H9 (cell line): ENCODE measurements around the gene GLRA3. TPM values are rescaled to one million over a fixed set of nuclear protein-coding genes. Genes with fewer than 3 reads are reported as not detected.

ENCODE experiments used
- DNase-seq: peaks from one replicate; pipeline ENCODE4 v3.0.0-alpha.2; 2017
- H2AFZ ChIP-seq: one replicate; pipeline ENCODE4 v1.6.1; 2013; ENCODE audit warnings: mild to moderate bottlenecking, low read length, control low read depth, moderate library complexity
- H2AK5ac ChIP-seq: 2 replicates; pipeline ENCODE4 v1.6.1; 2013; ENCODE audit warnings: low read length, control low read depth, mixed read lengths; ENCODE audit not compliant: insufficient read length
- H2BK120ac ChIP-seq: one replicate; pipeline ENCODE4 v1.6.1; 2013; ENCODE audit warnings: low read depth, mild to moderate bottlenecking, low read length, control low read depth, inconsistent platforms; ENCODE audit not compliant: poor library complexity, severe bottlenecking
- H2BK12ac ChIP-seq: 2 replicates; pipeline ENCODE4 v1.6.1; 2013; ENCODE audit warnings: low read length, control low read depth, mixed read lengths, low read depth; ENCODE audit not compliant: insufficient read length
- H2BK15ac ChIP-seq: 2 replicates; pipeline ENCODE4 v1.6.1; 2013; ENCODE audit warnings: low read depth, low read length, control low read depth
- H2BK20ac ChIP-seq: one replicate; pipeline ENCODE4 v1.6.1; 2013; ENCODE audit warnings: low read depth, mild to moderate bottlenecking, low read length, control low read depth, inconsistent platforms; ENCODE audit not compliant: poor library complexity, severe bottlenecking
- H2BK5ac ChIP-seq: 2 replicates; pipeline ENCODE4 v1.6.1; 2013; ENCODE audit warnings: low read length, control low read depth, mixed read lengths; ENCODE audit not compliant: insufficient read length
- H3K14ac ChIP-seq: 2 replicates; pipeline ENCODE4 v1.6.1; 2013; ENCODE audit warnings: low read length, control low read depth; ENCODE audit not compliant: insufficient read depth
- H3K18ac ChIP-seq: 2 replicates; pipeline ENCODE4 v1.6.1; 2013; ENCODE audit warnings: low read depth, mild to moderate bottlenecking, mixed read lengths, low read length, control low read depth; ENCODE audit not compliant: insufficient read length
- H3K23ac ChIP-seq: 2 replicates; pipeline ENCODE4 v1.6.1; 2013; ENCODE audit warnings: low read length, control low read depth, mixed read lengths, low read depth; ENCODE audit not compliant: insufficient read length
- H3K23me2 ChIP-seq: 2 replicates; pipeline ENCODE4 v1.6.1; 2013; ENCODE audit warnings: low read depth, mild to moderate bottlenecking, mixed read lengths, low read length, control low read depth; ENCODE audit not compliant: insufficient read length, poor library complexity, severe bottlenecking
- H3K27ac ChIP-seq: 2 replicates; pipeline ENCODE4 v1.5.1; 2013; ENCODE audit warnings: low read length, control low read depth, mixed read lengths, low read depth; ENCODE audit not compliant: insufficient read length
- H3K27me3 ChIP-seq: 2 replicates; pipeline ENCODE4 v1.6.1; 2013; ENCODE audit warnings: low read length, control low read depth, inconsistent platforms; ENCODE audit not compliant: insufficient read depth
- H3K4ac ChIP-seq: 2 replicates; pipeline ENCODE4 v1.6.1; 2013; ENCODE audit warnings: low read depth, mild to moderate bottlenecking, control low read depth, inconsistent platforms, low read length, moderate library complexity
- H3K4me1 ChIP-seq: 2 replicates; pipeline ENCODE4 v1.6.1; 2013; ENCODE audit warnings: low read length, control low read depth, inconsistent platforms; ENCODE audit not compliant: insufficient read depth
- H3K4me2 ChIP-seq: 2 replicates; pipeline ENCODE4 v1.6.1; 2013; ENCODE audit warnings: low read length, control low read depth, mixed read lengths; ENCODE audit not compliant: insufficient read length, insufficient read depth
- H3K56ac ChIP-seq: 2 replicates; pipeline ENCODE4 v1.6.1; 2013; ENCODE audit warnings: low read depth, mild to moderate bottlenecking, mixed read lengths, low read length, control low read depth; ENCODE audit not compliant: insufficient read length
- H3K79me1 ChIP-seq: 2 replicates; pipeline ENCODE4 v1.6.1; 2013; ENCODE audit warnings: low read depth, mild to moderate bottlenecking, moderate library complexity, low read length, control low read depth, inconsistent platforms; ENCODE audit not compliant: insufficient read depth, poor library complexity, severe bottlenecking
- H3K79me2 ChIP-seq: 2 replicates; pipeline ENCODE4 v1.6.1; 2013; ENCODE audit warnings: low read length, control low read depth, inconsistent platforms; ENCODE audit not compliant: insufficient read depth
- H3K9ac ChIP-seq: 2 replicates; pipeline ENCODE4 v1.6.1; 2013; ENCODE audit warnings: low read length, control low read depth, mixed read lengths; ENCODE audit not compliant: insufficient read length; ENCODE audit errors: extremely low read depth
- H3K9me3 ChIP-seq: one replicate; pipeline ENCODE4 v1.6.1; 2013; ENCODE audit warnings: low read depth, low read length, inconsistent platforms; ENCODE audit not compliant: control insufficient read depth
- H3T11ph ChIP-seq: one replicate; pipeline ENCODE4 v1.6.1; 2013; ENCODE audit warnings: mild to moderate bottlenecking, low read length, control low read depth, inconsistent platforms
- H4K20me1 ChIP-seq: one replicate; pipeline ENCODE4 v1.6.1; 2013; ENCODE audit not compliant: control insufficient read depth, insufficient read length, insufficient read depth
- H4K5ac ChIP-seq: 2 replicates; pipeline ENCODE4 v1.6.1; 2013; ENCODE audit warnings: low read depth, mild to moderate bottlenecking, mixed read lengths, low read length, control low read depth; ENCODE audit not compliant: insufficient read length
- H4K8ac ChIP-seq: replicated peaks from 2 replicates; pipeline ENCODE4 v1.6.1; 2013; ENCODE audit warnings: low read length, control low read depth, mixed read lengths, low read depth; ENCODE audit not compliant: insufficient read length
- H4K91ac ChIP-seq: 2 replicates; pipeline ENCODE4 v1.6.1; 2013; ENCODE audit warnings: low read depth, mild to moderate bottlenecking, moderate library complexity, mixed read lengths, low read length, control low read depth; ENCODE audit not compliant: insufficient read length
- H3K27ac Mint-ChIP-seq, 3 experiments: 2 replicates in 2 of 3; 3 replicates in 1 of 3; pipeline ENCODE4 v1.8.0; 2020 to 2021; ENCODE audit warnings: mixed read lengths in 3 of 3, mild to moderate bottlenecking in 1 of 3, moderate library complexity in 1 of 3
- H3K27me3 Mint-ChIP-seq: 2 replicates; pipeline ENCODE4 v1.8.0; 2021; ENCODE audit warnings: low read depth, mild to moderate bottlenecking, moderate library complexity, mixed read lengths
- H3K36me3 Mint-ChIP-seq, 3 experiments: 2 replicates in 2 of 3; 3 replicates in 1 of 3; pipeline ENCODE4 v1.8.0; 2020 to 2021; ENCODE audit warnings: low read depth in 3 of 3, mixed read lengths in 3 of 3; ENCODE audit not compliant: insufficient read depth in 1 of 3
- H3K4me1 Mint-ChIP-seq, 2 experiments: 2 replicates each; pipeline ENCODE4 v1.8.0; 2020; ENCODE audit warnings: mixed read lengths in 2 of 2
- H3K4me3 Mint-ChIP-seq, 2 experiments: 2 replicates in 1 of 2; 3 replicates in 1 of 2; pipeline ENCODE4 v1.8.0; 2020 to 2021; ENCODE audit warnings: mild to moderate bottlenecking in 2 of 2, mixed read lengths in 2 of 2, moderate library complexity in 1 of 2
- H3K9me3 Mint-ChIP-seq, 2 experiments: 2 replicates in 1 of 2; 3 replicates in 1 of 2; pipeline ENCODE4 v1.8.0; 2020; ENCODE audit warnings: mild to moderate bottlenecking in 2 of 2, mixed read lengths in 2 of 2, moderate library complexity in 1 of 2
- WGBS: extraction: QIAGEN DNeasy Blood & Tissue Kit; methylation state at CpG from one replicate; pipeline ENCODE4 v1.1.7; 2013; ENCODE audit warnings: missing lambda C conversion rate, low lambda C conversion rate, mixed read lengths; ENCODE audit not compliant: insufficient read length; ENCODE audit errors: extremely low coverage; 5-methylcytosine and 5-hydroxymethylcytosine counted together
- total RNA-seq: library from RNA; stranded (reverse); gene quantifications from 2 replicates; pipeline ENCODE4 v1.2.1, GENCODE V29; 2021
- TF ChIP-seq, protein P1 (sequence below): fragments of 200-600 bp; sonication (generic); conservative IDR thresholded peaks from 3 replicates; pipeline ENCODE4 v1.8.0; 2021; ENCODE audit warnings: antibody characterized with exemption, mild to moderate bottlenecking

GLRA3 gene
- total RNA-seq, 1 experiment from 2014 or later = 0.09 TPM

- no peak overlapping the region for H3T11ph ChIP-seq
Observed at GRCh38 chr4:174869339-174869738, 40.3 kb upstream of the GLRA3 start.

More at GRCh38 chr4:174869339-174869738, 40.3 kb upstream of the GLRA3 start:
- H4K20me1 ChIP-seq = no peaks in the 10 kb centered on the region
- H4K5ac ChIP-seq = no peak overlapping the region
- no peak overlapping the region for H2BK15ac ChIP-seq
- H3K4me2 ChIP-seq = no peak overlapping the region
- Mint-ChIP-seq H3K4me1 (peaks cover 0 to 4% of the 10 kb centered on the region in 2 experiments; a peak in 2 of 4 replicates), H3K36me3 (no peaks in the 10 kb centered on the region), H3K4me3 (no peak overlapping the region), H3K27me3 (no peaks in the 10 kb centered on the region), H3K9me3 (no peaks in the 10 kb centered on the region), H3K27ac (no peak overlapping the region)
- H2BK12ac ChIP-seq = no peak overlapping the region
- H2BK120ac ChIP-seq = no peak overlapping the region
- H2BK20ac ChIP-seq = no peak overlapping the region
- H3K9me3 ChIP-seq = no peaks in the 10 kb centered on the region
- H3K18ac ChIP-seq = no peak overlapping the region
- no peak overlapping the region for H3K27ac ChIP-seq
- no peaks in the 10 kb centered on the region for H3K79me1 ChIP-seq
- H3K56ac ChIP-seq = no peak overlapping the region
- no peaks in the 10 kb centered on the region for H3K23me2 ChIP-seq
- H3K14ac ChIP-seq = no peak overlapping the region
- H2AK5ac ChIP-seq = no peak overlapping the region
- no CpG with 5 or more reads among the region's 3 CpGs for WGBS
- no peaks in the 10 kb centered on the region for H3K4me1 ChIP-seq
- no peak overlapping the region for H2BK5ac ChIP-seq
- H3K9ac ChIP-seq = no peak overlapping the region
- TF ChIP-seq, protein P1, sequence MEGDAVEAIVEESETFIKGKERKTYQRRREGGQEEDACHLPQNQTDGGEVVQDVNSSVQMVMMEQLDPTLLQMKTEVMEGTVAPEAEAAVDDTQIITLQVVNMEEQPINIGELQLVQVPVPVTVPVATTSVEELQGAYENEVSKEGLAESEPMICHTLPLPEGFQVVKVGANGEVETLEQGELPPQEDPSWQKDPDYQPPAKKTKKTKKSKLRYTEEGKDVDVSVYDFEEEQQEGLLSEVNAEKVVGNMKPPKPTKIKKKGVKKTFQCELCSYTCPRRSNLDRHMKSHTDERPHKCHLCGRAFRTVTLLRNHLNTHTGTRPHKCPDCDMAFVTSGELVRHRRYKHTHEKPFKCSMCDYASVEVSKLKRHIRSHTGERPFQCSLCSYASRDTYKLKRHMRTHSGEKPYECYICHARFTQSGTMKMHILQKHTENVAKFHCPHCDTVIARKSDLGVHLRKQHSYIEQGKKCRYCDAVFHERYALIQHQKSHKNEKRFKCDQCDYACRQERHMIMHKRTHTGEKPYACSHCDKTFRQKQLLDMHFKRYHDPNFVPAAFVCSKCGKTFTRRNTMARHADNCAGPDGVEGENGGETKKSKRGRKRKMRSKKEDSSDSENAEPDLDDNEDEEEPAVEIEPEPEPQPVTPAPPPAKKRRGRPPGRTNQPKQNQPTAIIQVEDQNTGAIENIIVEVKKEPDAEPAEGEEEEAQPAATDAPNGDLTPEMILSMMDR = no peak
- H3K27me3 ChIP-seq = no peaks in the 10 kb centered on the region
- H2AFZ ChIP-seq = no peak overlapping the region
- H3K23ac ChIP-seq = no peak overlapping the region
- no peaks in the 10 kb centered on the region for H3K79me2 ChIP-seq
- no peak overlapping the region for H4K91ac ChIP-seq
- H3K4ac ChIP-seq = no peak overlapping the region
- DNase-seq = no peak
- no peak overlapping the region for H4K8ac ChIP-seq
